Kidney glomerular epithelial cell (primary cell): ENCODE results near the gene THUMPD1.
"Not testable (repeated sequence)": the region's sequence is repeated elsewhere in the genome, so short reads cannot be mapped to it uniquely, and the experiment has no call there.

Source experiments
- DNase-seq: peaks from one replicate; lab custom pipeline; 2025; lab: John Stamatoyannopoulos, UW

THUMPD1 gene

DNA sequence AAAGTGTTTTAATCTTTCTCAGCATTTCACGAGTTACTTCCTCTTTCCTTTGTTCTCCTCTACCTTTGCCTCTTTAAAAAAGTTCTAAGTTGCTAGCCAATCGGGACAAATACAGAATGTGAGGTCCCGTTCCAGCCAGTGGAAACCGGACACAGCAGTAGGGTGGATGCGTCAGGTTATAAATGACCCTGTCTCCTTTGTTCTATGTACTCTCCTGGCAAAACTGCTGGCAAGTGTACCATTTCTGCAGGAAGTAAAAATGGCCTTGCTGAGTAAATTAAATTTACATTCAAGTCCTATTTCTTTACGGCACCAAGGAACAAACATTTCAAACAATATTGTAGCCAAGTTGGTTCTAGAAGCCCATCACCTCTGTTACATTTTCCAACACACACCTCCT is 47.5 kb downstream of the THUMPD1 start:
- not testable (repeated sequence) for DNase-seq

DNA sequence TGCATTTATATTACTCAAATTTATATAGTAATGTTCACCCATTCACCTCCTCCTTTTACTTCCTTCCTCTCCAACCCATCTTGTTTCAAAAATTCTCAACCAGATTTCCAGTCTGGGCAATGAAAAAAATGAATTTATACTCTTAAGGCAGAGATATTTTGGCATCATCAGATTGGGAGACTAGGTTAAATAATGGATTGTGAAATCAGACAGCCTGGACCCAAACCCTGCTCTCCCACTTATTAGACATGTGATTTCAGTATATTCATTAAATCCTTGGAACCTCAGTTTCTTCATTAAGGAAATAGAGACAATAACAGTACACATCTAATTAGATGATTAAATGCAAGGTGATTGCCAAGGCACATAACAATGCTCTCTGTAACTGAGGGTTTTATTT is 52.0 kb downstream of the THUMPD1 start:
- no peak for DNase-seq

- no peak for DNase-seq
Observed at GRCh38 chr16:20683812-20684211, 57.8 kb downstream of the THUMPD1 start.
